Measurements from ENCODE around the gene KIAA1217.
"Not testable (repeated sequence)": the region's sequence is repeated elsewhere in the genome, so short reads cannot be mapped to it uniquely, and the experiment has no call there.

The KIAA1217 gene

GRCh38 chr10:24442234-24442633, 233.3 kb downstream of the KIAA1217 start:
- no peak for DNase-seq (ENCODE audit: low read depth in 2 of 2)

- not testable (repeated sequence) for DNase-seq (ENCODE audit: low read depth in 2 of 2)
These were observed 233.8 kb downstream of the KIAA1217 start for GRCh38 chr10:24442641-24443174.

GRCh38 chr10:24444337-24444736, 235.4 kb downstream of the KIAA1217 start:
- DNase-seq (ENCODE audit: low read depth in 2 of 2) = no peak

GRCh38 chr10:24445958-24446357, 237.0 kb downstream of the KIAA1217 start:
- not testable (repeated sequence) for DNase-seq (ENCODE audit: low read depth in 2 of 2)

GRCh38 chr10:24446739-24447138, 237.8 kb downstream of the KIAA1217 start:
- DNase-seq (ENCODE audit: low read depth in 2 of 2) = no peak

- DNase-seq (ENCODE audit: low read depth in 2 of 2) = no peak
These were observed 239.5 kb downstream of the KIAA1217 start for GRCh38 chr10:24448351-24448999.

- DNase-seq (ENCODE audit: low read depth in 2 of 2) = no peak
These were observed 240.4 kb downstream of the KIAA1217 start for GRCh38 chr10:24449321-24449740.

GRCh38 chr10:24449769-24450310, 240.9 kb downstream of the KIAA1217 start:
- no peak for DNase-seq (ENCODE audit: low read depth in 2 of 2)

GRCh38 chr10:24451325-24451820, 242.4 kb downstream of the KIAA1217 start:
- DNase-seq (ENCODE audit: low read depth in 2 of 2) = no peak

GRCh38 chr10:24452030-24452429, 243.1 kb downstream of the KIAA1217 start:
- no peak for DNase-seq (ENCODE audit: low read depth in 2 of 2)

GRCh38 chr10:24453404-24453830, 244.5 kb downstream of the KIAA1217 start:
- no peak for DNase-seq (ENCODE audit: low read depth in 2 of 2)

GRCh38 chr10:24453973-24454372, 245.0 kb downstream of the KIAA1217 start:
- no peak for DNase-seq (ENCODE audit: low read depth in 2 of 2)

- no peak for DNase-seq (ENCODE audit: low read depth in 2 of 2)
These were observed 246.5 kb downstream of the KIAA1217 start for GRCh38 chr10:24455447-24455846.

- no peak for DNase-seq (ENCODE audit: low read depth in 2 of 2)
These were observed 247.4 kb downstream of the KIAA1217 start for GRCh38 chr10:24456322-24456721.

GRCh38 chr10:24457661-24458318, 248.9 kb downstream of the KIAA1217 start:
- no peak for DNase-seq (ENCODE audit: low read depth in 2 of 2)

GRCh38 chr10:24459836-24460235, 250.9 kb downstream of the KIAA1217 start:
- no peak for DNase-seq (ENCODE audit: low read depth in 2 of 2)

GRCh38 chr10:24462291-24462813, 253.4 kb downstream of the KIAA1217 start:
- no peak for DNase-seq (ENCODE audit: low read depth in 2 of 2)

GRCh38 chr10:24462889-24463552, 254.1 kb downstream of the KIAA1217 start:
- no peak for DNase-seq (ENCODE audit: low read depth in 2 of 2)

- no peak for DNase-seq (ENCODE audit: low read depth in 2 of 2)
These were observed 254.9 kb downstream of the KIAA1217 start for GRCh38 chr10:24463611-24464426.

- no peak for DNase-seq (ENCODE audit: low read depth in 2 of 2)
These were observed 256.4 kb downstream of the KIAA1217 start for GRCh38 chr10:24465124-24465874.

Data from activated CD4-positive, alpha-beta T cell treated with anti-CD3 and anti-CD28 coated beads for 24 hours (primary cell).